SK-N-SH (cell line): ENCODE measurements around the gene FBH1. TPM values are rescaled to one million over a fixed set of nuclear protein-coding genes. Genes with fewer than 3 reads are reported as not detected.

ENCODE experiments used
- CTCF ChIA-PET: fragments of 300-600, 350-600 bp; formaldehyde crosslinking; extraction: SDS; loops from one replicate; lab custom pipeline; 2021; lab: Yijun Ruan, JAX
- POLR2A ChIA-PET: fragments of 350-600 bp; sonication (Branson Sonifier 250); formaldehyde crosslinking; extraction: SDS; loops from one replicate; lab custom pipeline; 2020; ENCODE audit warnings: antibody characterized with exemption, inconsistent platforms; lab: Yijun Ruan, JAX
- DNase-seq: peaks from one replicate; pipeline ENCODE4 v3.0.0; 2012
- H2AFZ ChIP-seq: fragments of 200-600 bp; sonication (generic); 2 replicates; pipeline ENCODE4 v1.8.1; 2016; ENCODE audit warnings: antibody characterized with exemption, mild to moderate bottlenecking, low read depth
- H3F3A ChIP-seq: fragments of 200-600 bp; sonication (generic); replicated peaks from 2 replicates; pipeline ENCODE3; 2016; ENCODE audit warnings: antibody characterized with exemption, mild to moderate bottlenecking; ENCODE audit not compliant: insufficient read depth
- H3K27ac ChIP-seq, 2 experiments: fragments of 200-500 bp in 1 of 2; fragments of 200-600 bp in 1 of 2; sonication (Bioruptor generic) in 1 of 2; sonication (generic), shearing (Covaris generic) in 1 of 2; 2 replicates each; pipeline versions ENCODE4 v1.5.1 to v1.6.1; 2014 to 2016; ENCODE audit warnings: low read depth in 2 of 2, inconsistent platforms in 1 of 2, low read length in 1 of 2, mild to moderate bottlenecking in 1 of 2, mixed read lengths in 1 of 2
- H3K27me3 ChIP-seq: fragments of 200-600 bp; sonication (generic), shearing (Covaris generic); 2 replicates; pipeline ENCODE4 v1.6.1; 2016; ENCODE audit warnings: mixed run types; ENCODE audit not compliant: insufficient read depth
- H3K36me3 ChIP-seq, 2 experiments: fragments of 200-500 bp in 1 of 2; fragments of 200-600 bp in 1 of 2; sonication (Bioruptor generic) in 1 of 2; sonication (generic) in 1 of 2; replicated peaks in 1 of 2; 2 replicates each; pipeline versions ENCODE3 to v1.5.1; 2014 to 2016; ENCODE audit warnings: low read length in 1 of 2, mild to moderate bottlenecking in 1 of 2; ENCODE audit not compliant: insufficient read depth in 2 of 2, control insufficient read depth in 1 of 2
- H3K4me1 ChIP-seq, 2 experiments: fragments of 200-500 bp in 1 of 2; fragments of 200-600 bp in 1 of 2; sonication (Bioruptor generic) in 1 of 2; sonication (generic), shearing (Covaris generic) in 1 of 2; 2 replicates each; pipeline versions ENCODE4 v1.5.1 to v1.6.1; 2014 to 2016; ENCODE audit warnings: low read depth in 1 of 2, low read length in 1 of 2, mixed run types in 1 of 2; ENCODE audit not compliant: insufficient read depth in 2 of 2, control insufficient read depth in 1 of 2
- H3K4me2 ChIP-seq: fragments of 200-600 bp; sonication (generic), shearing (Covaris generic); 2 replicates; pipeline ENCODE4 v1.6.1; 2017; ENCODE audit warnings: mixed run types
- H3K4me3 ChIP-seq, 2 experiments: fragments of 200-500 bp in 1 of 2; fragments of 200-600 bp in 1 of 2; sonication (Bioruptor generic) in 1 of 2; sonication (generic), shearing (Covaris generic) in 1 of 2; 2 replicates each; pipeline versions ENCODE4 v1.5.1 to v1.8.1; 2014 to 2016; ENCODE audit warnings: low read depth in 2 of 2, inconsistent platforms in 1 of 2, low read length in 1 of 2, mild to moderate bottlenecking in 1 of 2, mixed read lengths in 1 of 2, moderate library complexity in 1 of 2
- H3K79me2 ChIP-seq: fragments of 200-600 bp; sonication (generic); 2 replicates; pipeline ENCODE4 v1.8.1; 2017; ENCODE audit warnings: mild to moderate bottlenecking; ENCODE audit not compliant: insufficient read depth
- H3K9ac ChIP-seq: fragments of 200-600 bp; sonication (generic); 2 replicates; pipeline ENCODE4 v1.6.1; 2017; ENCODE audit warnings: mixed run types
- H3K9me2 ChIP-seq: fragments of 200-600 bp; sonication (generic); 2 replicates; pipeline ENCODE4 v1.6.1; 2017; ENCODE audit warnings: mixed run types
- H3K9me3 ChIP-seq: fragments of 200-600 bp; sonication (generic); 2 replicates; pipeline ENCODE4 v1.6.1; 2017; ENCODE audit warnings: mixed run types, mild to moderate bottlenecking, moderate library complexity
- H4K20me1 ChIP-seq: fragments of 200-600 bp; sonication (generic); 2 replicates; pipeline ENCODE4 v1.6.1; 2017; ENCODE audit warnings: mild to moderate bottlenecking, mixed run types; ENCODE audit not compliant: insufficient read depth
- CTCF ChIP-seq: fragments of 200-600 bp; sonication (generic); IDR thresholded peaks from 2 replicates; pipeline ENCODE4 v1.6.1; 2017; ENCODE audit warnings: antibody characterized with exemption, mild to moderate bottlenecking, moderate library complexity
- EP300 ChIP-seq, 2 experiments: IDR thresholded peaks; 2 replicates each; pipeline versions ENCODE4 v1.4.0 to v1.6.1; 2012; ENCODE audit warnings: borderline replicate concordance in 1 of 2, low read depth in 1 of 2, low read length in 1 of 2
- EZH2phosphoT487 ChIP-seq: fragments of 200-600 bp; sonication (generic); IDR thresholded peaks from 2 replicates; pipeline ENCODE4 v1.6.1; 2017; ENCODE audit warnings: low read depth, mixed run types, mild to moderate bottlenecking, antibody characterized with exemption, moderate library complexity, borderline replicate concordance
- FOSL2 ChIP-seq: IDR thresholded peaks from 2 replicates; pipeline ENCODE4 v1.4.0; 2012; ENCODE audit warnings: low read depth, mild to moderate bottlenecking, moderate library complexity, borderline replicate concordance
- GABPA ChIP-seq: IDR thresholded peaks from 2 replicates; pipeline ENCODE4 v1.4.0; 2012; ENCODE audit warnings: low read depth, mild to moderate bottlenecking
- IRF3 ChIP-seq: fragments of 150-350 bp; IDR thresholded peaks from 2 replicates; pipeline ENCODE4 v1.6.1; 2016; ENCODE audit warnings: mild to moderate bottlenecking, low read depth, low read length
- JUND ChIP-seq: IDR thresholded peaks from 2 replicates; pipeline ENCODE4 v1.4.0; 2012
- PBX3 ChIP-seq: IDR thresholded peaks from 2 replicates; pipeline ENCODE4; 2012
- RAD21 ChIP-seq: IDR thresholded peaks from 2 replicates; pipeline ENCODE4 v1.6.1; 2012; ENCODE audit warnings: mild to moderate bottlenecking, low read length
- TCF12 ChIP-seq: IDR thresholded peaks from 2 replicates; pipeline ENCODE4 v1.4.0; 2012
- TEAD4 ChIP-seq: IDR thresholded peaks from 2 replicates; pipeline ENCODE4 v1.4.0; 2012; ENCODE audit warnings: mild to moderate bottlenecking, borderline replicate concordance; ENCODE audit not compliant: insufficient read depth
- USF1 ChIP-seq: IDR thresholded peaks from 2 replicates; pipeline ENCODE4 v1.4.0; 2012; ENCODE audit warnings: low read depth, borderline replicate concordance
- USF2 ChIP-seq: fragments of 150-350 bp; IDR thresholded peaks from 2 replicates; pipeline ENCODE4 v1.6.1; 2017; ENCODE audit warnings: antibody characterized with exemption, low read length, low read depth, borderline replicate concordance
- WGBS: methylation state at CpG from one replicate; pipeline ENCODE4 v1.1.6; 2017; ENCODE audit warnings: low lambda C conversion rate; 5-methylcytosine and 5-hydroxymethylcytosine counted together
- polyA plus RNA-seq, 3 experiments: library from polyadenylated mRNA; depleted of rRNA; stranded (reverse); fragments of >200 nt; gene quantifications; 2 replicates each; pipeline ENCODE4 v1.2.3, GENCODE V29; 2012

Gene FBH1
- polyA plus RNA-seq, 1 of the 3 experiments (the other 2 are of a cell fraction) = 60.9 TPM

GRCh38 chr10:5887029-5887428, 3.0 kb upstream of the FBH1 start:
- CTCF ChIA-PET = interaction anchor here (2.3 kb wide), 1 partner anchor 13 kb away, joined by 10 read pairs; no protein-coding TSS in a partner anchor
- no peak for DNase-seq
- H3K4me3 ChIP-seq = no peak overlapping the region

More at GRCh38 chr10:5887029-5887428, 3.0 kb upstream of the FBH1 start:
- TF ChIP-seq GABPA = no peak
- no peak for TF ChIP-seq PBX3
- TF ChIP-seq RAD21 = no peak
- TF ChIP-seq CTCF = no peak
- no peak for TF ChIP-seq JUND
- TF ChIP-seq USF1 = no peak
- no peak for TF ChIP-seq TCF12
- no peak for TF ChIP-seq EZH2phosphoT487
- TF ChIP-seq TEAD4 = no peak
- no peak for TF ChIP-seq USF2
- no peak for TF ChIP-seq EP300 (IDR thresholded peaks at IDR 0.05; ENCODE audit: borderline replicate concordance in 1 of 2, low read depth in 1 of 2, low read length in 1 of 2)
- TF ChIP-seq FOSL2 = no peak
- TF ChIP-seq IRF3 = no peak
- Histone ChIP-seq H3K27ac (no peak overlapping the region), H3K79me2 (peaks cover 41% of the 10 kb centered on the region), H3K36me3 (peaks cover 28 to 35% of the 10 kb centered on the region in 2 experiments), H3K4me2 (no peak overlapping the region), H3K9ac (no peak overlapping the region), H4K20me1 (peaks cover 4% of the 10 kb centered on the region; the same call in 1 of the 2 replicates), H2AFZ (no peak overlapping the region), H3K9me2 (no peaks in the 10 kb centered on the region), H3F3A (peaks cover 6% of the 10 kb centered on the region), H3K9me3 (no peaks in the 10 kb centered on the region), H3K4me1 (peaks cover 12 to 20% of the 10 kb centered on the region in 2 experiments; a peak in 3 of 4 replicates), H3K27me3 (no peaks in the 10 kb centered on the region)
- POLR2A ChIA-PET = no interaction called here
- 85% methylated on average over 1 of the region's 1 CpG for WGBS
